HepG2 (cell line): Measurements from ENCODE around the gene STK39.
A peak's percentile ranks its signal among the peaks of the same experiment; 100 is the strongest.

Experiments
- AHDC1 ChIP-seq: sonication (generic); formaldehyde crosslinking; IDR thresholded peaks from 2 replicates; pipeline ENCODE4 v1.5.1; 2020; ENCODE audit warnings: mild to moderate bottlenecking, missing genetic modification reagents, borderline replicate concordance
- CTCF ChIP-seq: sonication (generic); formaldehyde crosslinking; IDR thresholded peaks from 2 replicates; pipeline ENCODE4 v1.5.0; 2020; ENCODE audit warnings: mild to moderate bottlenecking, missing genetic modification reagents, moderate library complexity
- ELF1 ChIP-seq: sonication (generic); formaldehyde crosslinking; IDR thresholded peaks from 2 replicates; pipeline ENCODE4 v1.4.0; 2020; ENCODE audit warnings: missing genetic modification reagents
- KLF11 ChIP-seq: IDR thresholded peaks from 2 replicates; pipeline ENCODE4 v1.6.1; 2016; ENCODE audit warnings: missing compliant biosample characterization
- NCOA1 ChIP-seq: sonication (generic); formaldehyde crosslinking; IDR thresholded peaks from 2 replicates; pipeline ENCODE4 v1.9.0; 2021; ENCODE audit warnings: missing genetic modification reagents
- POLR2A ChIP-seq, 2 experiments: IDR thresholded peaks; 2 replicates each; pipeline ENCODE4 v1.6.1; 2011; ENCODE audit warnings: low read depth in 2 of 2, low read length in 2 of 2, mild to moderate bottlenecking in 1 of 2, moderate library complexity in 1 of 2; ENCODE audit not compliant: insufficient read depth in 1 of 2
- ZFP36L2 ChIP-seq: sonication (generic); formaldehyde crosslinking; IDR thresholded peaks from 2 replicates; pipeline ENCODE4 v1.4.0; 2020; ENCODE audit warnings: missing genetic modification reagents
- ZNF670 ChIP-seq: sonication (generic); formaldehyde crosslinking; IDR thresholded peaks from 2 replicates; pipeline ENCODE4 v1.8.0; 2022; ENCODE audit warnings: mild to moderate bottlenecking, missing genetic modification reagents, borderline replicate concordance
- ZSCAN20 ChIP-seq: sonication (generic); formaldehyde crosslinking; IDR thresholded peaks from 2 replicates; pipeline ENCODE4 v1.4.0; 2020; ENCODE audit warnings: missing genetic modification reagents, mild to moderate bottlenecking, borderline replicate concordance

GRCh38 chr2:168118733-168119514 lies 128.5 kb downstream of the STK39 start:
- no peak for TF ChIP-seq ZSCAN20 (CRISPR knock-in tag)
- no peak for TF ChIP-seq ZNF670 (CRISPR knock-in tag)
- TF ChIP-seq AHDC1 = no peak
- TF ChIP-seq NCOA1 (CRISPR knock-in tag) = no peak
- TF ChIP-seq ELF1 (CRISPR knock-in tag) = no peak
- TF ChIP-seq KLF11 (CRISPR knock-in tag) = no peak
- TF ChIP-seq CTCF (CRISPR knock-in tag) = peak; percentile 71
- no peak for TF ChIP-seq POLR2A (IDR thresholded peaks at IDR 0.05; ENCODE audit: insufficient read depth in 1 of 2, low read depth in 2 of 2, low read length in 2 of 2)
- no peak for TF ChIP-seq ZFP36L2 (CRISPR knock-in tag)
